Coronary artery (tissue), 2 donors: ENCODE results near the gene BTN2A1.

Source experiments
- DNase-seq: peaks from one replicate; pipeline ENCODE4 v3.0.0-alpha.2; 2017; ENCODE audit warnings: low spot score
- H3K27ac ChIP-seq, 2 donors: fragments of 200-600 bp; sonication (generic); one replicate each; pipeline ENCODE4 v1.5.1; 2016 to 2019
- H3K4me3 ChIP-seq: fragments of 200-600 bp; sonication (generic); 2 replicates; pipeline ENCODE4 v1.5.1; 2016; ENCODE audit warnings: mild to moderate bottlenecking, moderate library complexity
- TF ChIP-seq, protein P1 (sequence below): fragments of 200-600 bp; sonication (generic); IDR thresholded peaks from one replicate; pipeline ENCODE4 v1.5.1; 2019; ENCODE audit warnings: antibody characterized with exemption

Gene BTN2A1

DNA sequence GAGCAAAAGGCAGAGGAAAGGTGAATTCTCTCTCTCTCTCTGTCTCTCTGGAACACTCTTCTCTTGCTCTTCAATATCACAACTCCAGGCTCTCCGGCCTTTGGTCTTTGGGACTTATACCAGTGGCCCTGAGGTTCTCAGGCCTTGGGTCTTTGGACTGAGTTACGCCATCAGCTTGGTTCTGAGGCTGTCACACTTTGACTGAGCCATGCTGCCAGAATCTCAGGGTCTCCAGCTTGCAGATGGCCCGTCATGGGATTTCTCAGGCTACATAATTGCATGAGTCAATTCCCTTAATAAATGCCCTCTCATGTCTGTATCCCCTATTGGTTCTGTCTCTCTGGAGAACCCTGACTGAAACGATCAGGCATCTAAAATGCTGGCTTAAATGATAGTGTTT, 12.9 kb downstream of the BTN2A1 start:
- TF ChIP-seq, protein P1, sequence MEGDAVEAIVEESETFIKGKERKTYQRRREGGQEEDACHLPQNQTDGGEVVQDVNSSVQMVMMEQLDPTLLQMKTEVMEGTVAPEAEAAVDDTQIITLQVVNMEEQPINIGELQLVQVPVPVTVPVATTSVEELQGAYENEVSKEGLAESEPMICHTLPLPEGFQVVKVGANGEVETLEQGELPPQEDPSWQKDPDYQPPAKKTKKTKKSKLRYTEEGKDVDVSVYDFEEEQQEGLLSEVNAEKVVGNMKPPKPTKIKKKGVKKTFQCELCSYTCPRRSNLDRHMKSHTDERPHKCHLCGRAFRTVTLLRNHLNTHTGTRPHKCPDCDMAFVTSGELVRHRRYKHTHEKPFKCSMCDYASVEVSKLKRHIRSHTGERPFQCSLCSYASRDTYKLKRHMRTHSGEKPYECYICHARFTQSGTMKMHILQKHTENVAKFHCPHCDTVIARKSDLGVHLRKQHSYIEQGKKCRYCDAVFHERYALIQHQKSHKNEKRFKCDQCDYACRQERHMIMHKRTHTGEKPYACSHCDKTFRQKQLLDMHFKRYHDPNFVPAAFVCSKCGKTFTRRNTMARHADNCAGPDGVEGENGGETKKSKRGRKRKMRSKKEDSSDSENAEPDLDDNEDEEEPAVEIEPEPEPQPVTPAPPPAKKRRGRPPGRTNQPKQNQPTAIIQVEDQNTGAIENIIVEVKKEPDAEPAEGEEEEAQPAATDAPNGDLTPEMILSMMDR: no peak
- Histone ChIP-seq H3K27ac (no peak overlapping the region), H3K4me3 (no peak overlapping the region)
- DNase-seq: no peak

DNA sequence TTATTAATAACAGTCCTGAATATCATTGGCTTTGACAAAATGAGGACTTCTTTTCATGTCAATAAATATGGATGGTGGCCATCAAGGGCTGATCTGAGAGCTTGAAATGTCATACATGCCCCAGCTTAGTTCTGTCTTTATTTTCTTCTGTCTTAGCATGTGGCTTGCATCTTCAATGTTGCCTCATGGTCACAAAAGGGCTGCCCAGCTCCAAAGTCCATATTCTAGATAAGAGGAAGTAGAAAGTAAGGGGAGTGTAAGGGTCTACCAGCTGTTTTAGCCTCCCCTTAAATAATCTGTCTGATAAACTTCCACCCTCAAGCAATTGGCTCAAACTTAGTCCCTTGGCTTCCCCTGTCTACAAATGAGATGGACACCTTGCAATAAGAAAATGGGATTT, 14.2 kb downstream of the BTN2A1 start:
- Histone ChIP-seq H3K27ac (no peak overlapping the region), H3K4me3 (no peak overlapping the region)
- no peak for DNase-seq
- TF ChIP-seq, protein P1: no peak

DNA sequence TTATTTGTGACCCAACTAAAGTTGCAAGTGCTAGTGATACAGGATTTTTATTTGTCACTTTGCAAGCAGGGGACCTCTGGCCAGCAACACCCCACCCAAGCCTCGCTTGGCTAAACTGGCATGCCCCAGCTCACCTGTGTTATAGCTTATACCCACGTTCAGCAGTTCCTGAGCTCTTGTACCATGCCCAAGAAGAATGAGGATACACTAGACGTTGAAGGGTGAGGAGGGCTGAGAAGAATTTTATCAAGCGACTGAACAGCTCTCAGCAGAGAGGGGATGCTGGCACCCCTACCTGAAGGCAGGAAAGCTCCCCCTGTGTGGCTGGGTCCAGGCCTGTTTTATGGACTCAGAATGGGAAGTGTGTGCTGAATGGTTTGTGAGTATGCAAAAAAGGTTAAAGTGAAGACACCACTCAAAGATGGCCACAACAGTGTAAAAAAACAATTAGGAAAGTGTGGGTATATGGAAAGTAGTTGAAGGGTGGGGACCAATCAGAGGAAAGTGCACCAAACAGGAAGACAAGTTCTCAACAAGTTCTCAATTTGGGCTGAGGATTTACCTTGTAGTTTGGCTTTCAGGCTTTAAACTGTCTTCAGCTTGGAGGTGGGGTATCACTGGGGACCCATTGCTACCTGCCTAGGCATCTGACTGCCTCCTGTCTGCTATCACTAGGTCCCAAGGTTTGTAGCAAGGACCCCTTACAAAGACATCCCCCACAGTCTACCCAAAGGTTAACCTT, 15.0 kb downstream of the BTN2A1 start:
- DNase-seq: no peak
- Histone ChIP-seq H3K4me3 (no peak overlapping the region), H3K27ac (peak overlapping the region; percentile 84 to 91)
- TF ChIP-seq, protein P1: no peak

DNA sequence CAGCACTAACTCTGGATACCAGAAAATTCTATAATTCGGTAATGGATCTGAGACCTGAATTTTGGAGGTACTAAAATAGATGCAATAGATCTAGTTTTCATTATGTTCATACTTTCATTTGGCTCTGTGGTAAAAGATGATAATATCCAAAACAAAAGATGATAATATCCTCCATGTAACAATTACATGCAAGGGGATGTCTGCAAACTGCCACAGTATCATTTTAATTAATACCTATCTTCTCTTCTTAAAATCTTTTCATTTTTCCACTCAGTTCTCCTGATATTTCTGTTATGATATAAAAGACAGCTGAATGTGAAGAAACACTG, 15.6 kb downstream of the BTN2A1 start:
- DNase-seq: no peak
- Histone ChIP-seq H3K27ac (peak overlapping the region; percentile 84 to 91), H3K4me3 (peak overlapping the region; percentile 71)
- TF ChIP-seq, protein P1: no peak

DNA sequence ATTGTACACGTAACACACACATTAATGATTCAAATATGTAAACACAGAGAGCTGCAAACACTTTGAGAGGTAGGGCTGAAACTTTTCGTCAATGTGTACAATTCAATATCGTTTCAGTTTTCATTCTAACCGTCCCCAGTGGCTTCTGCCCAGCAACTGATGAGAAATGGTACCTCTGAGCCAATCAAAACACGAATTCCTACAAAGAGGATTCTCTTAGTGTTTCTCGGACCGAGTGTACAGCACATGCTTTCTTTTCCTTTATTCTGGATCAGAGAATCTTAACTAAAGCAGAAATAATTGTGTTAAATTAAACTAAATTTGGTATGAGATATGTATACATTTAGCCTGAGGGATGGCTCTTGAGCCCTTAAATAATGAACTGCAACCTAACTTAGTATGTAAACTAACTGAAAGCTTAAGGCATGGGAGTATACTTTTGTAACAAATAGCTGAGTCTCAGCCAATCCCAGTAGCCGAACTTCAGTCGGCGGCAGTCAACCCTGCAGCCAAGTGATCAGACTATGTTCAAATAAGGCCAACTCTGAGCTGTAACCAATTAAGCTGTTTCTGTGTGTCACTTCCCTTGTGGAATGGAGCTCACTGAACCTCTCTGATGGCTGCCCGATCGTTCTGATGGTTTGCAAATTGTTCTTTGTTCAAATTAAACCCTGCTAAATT, 16.1 kb downstream of the BTN2A1 start:
- Histone ChIP-seq H3K4me3 (peak overlapping the region; percentile 71), H3K27ac (peak overlapping the region; percentile 84 to 91)
- TF ChIP-seq, protein P1: no peak
- DNase-seq: peak; percentile 86

DNA sequence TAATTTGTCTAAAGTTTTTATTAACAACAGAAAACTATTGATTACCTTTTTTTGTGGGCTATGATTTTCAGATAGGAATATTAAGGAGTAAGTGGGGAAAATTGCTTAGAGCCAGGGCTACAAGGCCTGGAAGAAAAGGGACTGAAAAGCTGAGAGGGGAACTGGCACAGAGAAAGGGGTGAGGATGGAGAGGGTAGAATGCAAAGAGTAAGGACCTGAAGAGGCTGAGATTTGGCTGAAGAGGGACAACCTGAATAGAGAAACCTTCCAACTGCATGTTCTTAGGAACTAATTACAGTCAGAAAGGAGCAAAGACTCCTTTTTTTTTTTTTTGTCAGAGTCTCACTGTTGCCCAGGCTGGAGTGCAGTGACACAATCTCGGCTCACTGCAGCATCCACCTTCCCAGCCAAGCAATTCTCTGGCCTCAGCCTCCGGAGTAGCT, 16.7 kb downstream of the BTN2A1 start:
- H3K27ac ChIP-seq: peak overlapping the region; percentile 84 to 91
- DNase-seq: no peak
- peak overlapping the region; percentile 71 for H3K4me3 ChIP-seq
- TF ChIP-seq, protein P1: no peak
